A549 (cell line): ENCODE data around the gene EIF3B. TPM values are rescaled to one million over a fixed set of nuclear protein-coding genes. Genes with fewer than 3 reads are reported as not detected.
A peak's percentile ranks its signal among the peaks of the same experiment; 100 is the strongest.

Experiments used
- ATAC-seq, 2 experiments: fragments of 200-7000 bp in 1 of 2; fragments of >200 bp in 1 of 2; cut with Nextera tagmentation in 1 of 2; cut with Tn5 transposase in 1 of 2; 3 replicates each; pipeline versions ENCODE4 v1.8.0 to v1.9.1; 2018 to 2020; ENCODE audit warnings: mild to moderate bottlenecking in 1 of 2, moderate library complexity in 1 of 2
- CTCF ChIA-PET: fragments of 300-600 bp; sonication (Branson Sonifier 250); formaldehyde crosslinking; extraction: SDS; loops from one replicate; lab custom pipeline; 2021; ENCODE audit warnings: antibody characterized with exemption, inconsistent platforms; lab: Yijun Ruan, JAX
- POLR2A ChIA-PET: fragments of 350-600 bp; formaldehyde crosslinking; extraction: SDS; loops from one replicate; lab custom pipeline; 2021; ENCODE audit warnings: antibody characterized with exemption, inconsistent platforms; lab: Yijun Ruan, JAX
- DNase-seq, 2 experiments: peaks; one replicate each; pipeline versions ENCODE4 v3.0.0 to v3.0.0-alpha.2; 2011 to 2016; ENCODE audit warnings: low read depth in 1 of 2, low spot score in 1 of 2
- FAIRE-seq: peaks from 2 replicates; lab custom pipeline; 2011; peaks lifted over from hg19 to GRCh38; lab: Jason Lieb, UNC
- H3K27ac ChIP-seq, 2 experiments: fragments of >200 bp; sonication (Bioruptor Twin); formaldehyde crosslinking; 3 replicates each; pipeline ENCODE4 v1.5.1; 2016 to 2017
- H3K4me1 ChIP-seq: fragments of >200 bp; sonication (Bioruptor Twin); formaldehyde crosslinking; 3 replicates; pipeline ENCODE4 v1.6.1; 2016
- H3K4me2 ChIP-seq: fragments of >200 bp; sonication (Bioruptor Twin); formaldehyde crosslinking; 3 replicates; pipeline ENCODE4 v1.6.1; 2016
- H3K4me3 ChIP-seq: fragments of >200 bp; sonication (Bioruptor Twin); formaldehyde crosslinking; 3 replicates; pipeline ENCODE4 v1.5.1; 2016
- H3K9me3 ChIP-seq: fragments of >200 bp; sonication (Bioruptor Twin); formaldehyde crosslinking; 3 replicates; pipeline ENCODE4 v1.6.1; 2016
- CBX8 ChIP-seq: fragments of 200-600 bp; sonication (generic); IDR thresholded peaks from 2 replicates; pipeline ENCODE4 v1.6.1; 2016
- CHD2 ChIP-seq: fragments of 150-350 bp; IDR thresholded peaks from 2 replicates; pipeline ENCODE4 v1.6.1; 2014; ENCODE audit warnings: low read length; ENCODE audit not compliant: partially characterized antibody
- ELK1 ChIP-seq: fragments of 150-350 bp; IDR thresholded peaks from 2 replicates; pipeline ENCODE4 v1.6.1; 2014; ENCODE audit warnings: low read depth, mild to moderate bottlenecking, low read length
- EP300 ChIP-seq, 2 experiments: fragments of >200 bp; sonication (Bioruptor Twin); formaldehyde crosslinking; IDR thresholded peaks; 2 replicates in 1 of 2; 3 replicates in 1 of 2; pipeline ENCODE4 v1.6.1; 2016 to 2017
- FOSL2 ChIP-seq, 2 experiments: fragments of 450-650 bp in 1 of 2; fragments of >200 bp in 1 of 2; sonication (Bioruptor Twin) in 1 of 2; formaldehyde crosslinking; IDR thresholded peaks; 2 replicates each; pipeline versions ENCODE4 v1.5.0 to v1.6.1; 2016 to 2020; ENCODE audit warnings: mild to moderate bottlenecking in 1 of 2, moderate library complexity in 1 of 2
- FOXS1 ChIP-seq: fragments of 250-450 bp; sonication (Bioruptor Pico); IDR thresholded peaks from 2 replicates; pipeline ENCODE4 v1.5.0; 2020; ENCODE audit warnings: mild to moderate bottlenecking, moderate library complexity
- HES2 ChIP-seq: fragments of >200 bp; sonication (Bioruptor Twin); formaldehyde crosslinking; IDR thresholded peaks from 2 replicates; pipeline ENCODE4 v1.6.1; 2016
- HEYL ChIP-seq: fragments of 250-450 bp; sonication (Bioruptor Pico); IDR thresholded peaks from 2 replicates; pipeline ENCODE4 v1.8.0; 2021; ENCODE audit warnings: mild to moderate bottlenecking, moderate library complexity
- HOXA7 ChIP-seq: fragments of 250-450 bp; sonication (Bioruptor Pico); IDR thresholded peaks from 2 replicates; pipeline ENCODE4 v1.5.0; 2020; ENCODE audit warnings: mild to moderate bottlenecking, moderate library complexity
- JUN ChIP-seq, 2 experiments: fragments of >200 bp; sonication (Bioruptor Twin); formaldehyde crosslinking; IDR thresholded peaks; 2 replicates in 1 of 2; 3 replicates in 1 of 2; pipeline ENCODE4 v1.6.1; 2016 to 2017
- JUNB ChIP-seq: fragments of >200 bp; sonication (Bioruptor Twin); formaldehyde crosslinking; IDR thresholded peaks from 2 replicates; pipeline ENCODE4 v1.6.1; 2016
- KDM1A ChIP-seq: fragments of 200-600 bp; sonication (generic); IDR thresholded peaks from 2 replicates; pipeline ENCODE4 v1.6.1; 2016; ENCODE audit warnings: low read depth, mild to moderate bottlenecking
- KDM5A ChIP-seq: fragments of 200-600 bp; sonication (generic); IDR thresholded peaks from 2 replicates; pipeline ENCODE4 v1.6.1; 2016; ENCODE audit warnings: antibody characterized with exemption, mild to moderate bottlenecking
- MAFK ChIP-seq: fragments of 450-650 bp; IDR thresholded peaks from 2 replicates; pipeline ENCODE4 v1.6.1; 2014; ENCODE audit not compliant: partially characterized antibody
- MAZ ChIP-seq: fragments of 150-350 bp; IDR thresholded peaks from 2 replicates; pipeline ENCODE4 v1.6.1; 2014; ENCODE audit warnings: antibody characterized with exemption, low read depth, low read length, borderline replicate concordance
- MYC ChIP-seq: IDR thresholded peaks from 2 replicates; pipeline ENCODE4 v1.6.1; 2012; ENCODE audit warnings: mild to moderate bottlenecking, inconsistent platforms, low read length, improper control_type of control experiment, borderline replicate concordance
- RAD21 ChIP-seq, 2 experiments: fragments of >200 bp in 1 of 2; sonication (Bioruptor Twin) in 1 of 2; formaldehyde crosslinking in 1 of 2; IDR thresholded peaks in 1 of 2; conservative IDR thresholded peaks in 1 of 2; 2 replicates in 1 of 2; 3 replicates in 1 of 2; pipeline ENCODE4 v1.6.1; 2012 to 2018; ENCODE audit warnings: inconsistent platforms in 1 of 2
- RARB ChIP-seq: fragments of 250-450 bp; sonication (Bioruptor Pico); IDR thresholded peaks from 2 replicates; pipeline ENCODE4 v1.8.0; 2021; ENCODE audit warnings: mild to moderate bottlenecking, moderate library complexity
- RFX5 ChIP-seq: fragments of 450-650 bp; IDR thresholded peaks from 2 replicates; pipeline ENCODE4 v1.7.1; 2014; ENCODE audit warnings: antibody characterized with exemption, mild to moderate bottlenecking, moderate library complexity
- SMC3 ChIP-seq: fragments of >200 bp; sonication (Bioruptor Twin); formaldehyde crosslinking; IDR thresholded peaks from 3 replicates; pipeline ENCODE4 v1.6.1; 2018; ENCODE audit warnings: inconsistent platforms
- SREBF2 ChIP-seq: fragments of 450-650 bp; IDR thresholded peaks from 2 replicates; pipeline ENCODE4 v1.6.1; 2014; ENCODE audit warnings: mild to moderate bottlenecking, moderate library complexity
- TFCP2L1 ChIP-seq: fragments of 250-450 bp; sonication (Bioruptor Pico); IDR thresholded peaks from 2 replicates; pipeline ENCODE4 v1.5.0; 2021; ENCODE audit warnings: mild to moderate bottlenecking
- ZC3H11A ChIP-seq: fragments of 450-650 bp; IDR thresholded peaks from 2 replicates; pipeline ENCODE4 v1.6.1; 2014; ENCODE audit warnings: antibody characterized with exemption, mild to moderate bottlenecking
- WGBS: methylation state at CpG from one replicate; pipeline ENCODE4 v1.1.6; 2017; ENCODE audit errors: missing lambda C conversion rate; 5-methylcytosine and 5-hydroxymethylcytosine counted together
- polyA plus RNA-seq, 4 experiments: library from polyadenylated mRNA; depleted of rRNA in 3 of 4; stranded (reverse); fragments of >200 nt; fragmentation: RNase III in 1 of 4; extraction: RNeasy Plus Mini Kit Qiagen cat#74134 plus additional on column Dnase treatment in 1 of 4; gene quantifications; 2 replicates in 3 of 4; 3 replicates in 1 of 4; pipeline ENCODE4 v1.2.3, GENCODE V29; 2011 to 2017
- TF ChIP-seq, protein P1 (sequence below): fragments of 200-600 bp; sonication (generic); IDR thresholded peaks from 2 replicates; pipeline ENCODE4 v1.6.1; 2016; ENCODE audit warnings: antibody characterized with exemption, mild to moderate bottlenecking, moderate library complexity

EIF3B gene
- polyA plus RNA-seq, 2 of the 4 experiments (the other 2 are of a cell fraction) = 207 to 219 TPM

- TF ChIP-seq ELK1 (no peak), ZC3H11A (no peak), SREBF2 (no peak)
These were observed 38.0 kb upstream of the EIF3B start (continued) for GRCh38 chr7:2316578-2316977.

GRCh38 chr7:2317556-2318293 lies 36.9 kb upstream of the EIF3B start:
- TF ChIP-seq SMC3 = no peak
- peak; percentile 57; the same call in 1 of the 2 replicates for TF ChIP-seq RFX5
- TF ChIP-seq, all 56 proteins: peak for 1
- DNase-seq (no peak), ATAC-seq (no peak), FAIRE-seq (no peak)
- WGBS = 71% methylated on average over 12 of the region's 12 CpGs
- no peaks in the 10 kb centered on the region for H3K4me1 ChIP-seq
- H3K4me2 ChIP-seq = no peak overlapping the region
- no peak overlapping the region for H3K4me3 ChIP-seq
- H3K27ac ChIP-seq = no peak overlapping the region
- no peaks in the 10 kb centered on the region for H3K9me3 ChIP-seq
- ChIA-PET CTCF (interaction anchor here (0.6 to 2.5 kb wide), 4 partner anchors 11 to 636 kb away, joined by 3 to 10 read pairs (median 3); no protein-coding TSS in a partner anchor), POLR2A (no interaction called here)

DNA sequence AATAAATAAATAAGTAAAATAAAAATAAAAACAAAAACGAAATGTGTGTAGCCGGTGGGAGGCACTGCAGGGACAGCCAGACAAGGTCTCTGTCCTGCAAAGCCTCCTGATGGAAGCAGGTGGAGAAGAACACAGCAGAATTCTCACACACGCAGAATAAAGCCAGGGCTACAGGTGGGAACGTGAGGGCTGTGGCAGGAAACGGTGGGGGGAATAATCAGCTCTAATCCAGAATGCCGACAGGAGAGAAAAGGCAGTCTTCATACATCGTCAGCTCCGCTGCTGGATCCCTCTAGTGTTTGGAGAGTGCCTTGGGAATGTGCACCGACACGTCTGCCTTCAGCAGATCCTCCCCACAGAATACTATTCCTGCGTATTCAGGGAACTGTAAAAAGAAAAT lies 33.6 kb upstream of the EIF3B start:
- FAIRE-seq (no peak), DNase-seq (peak in 1 of 2 experiments; percentile 29), ATAC-seq (peak; percentile 58 to 64; a peak in 3 of 6 replicates)
- TF ChIP-seq FOXS1 (CRISPR knock-in tag) = no peak
- TF ChIP-seq JUNB = no peak
- TF ChIP-seq EP300 (IDR thresholded peaks at IDR 0.05) = no peak
- no peak for TF ChIP-seq HEYL (CRISPR knock-in tag)
- no peak for TF ChIP-seq RARB
- no peak for TF ChIP-seq JUN (IDR thresholded peaks at IDR 0.05)
- TF ChIP-seq RFX5 = no peak
- no peak for TF ChIP-seq CBX8
- no peak for TF ChIP-seq MAFK
- TF ChIP-seq FOSL2 (IDR thresholded peaks at IDR 0.05) = no peak
- no peak for TF ChIP-seq FOSL2 (CRISPR knock-in tag; IDR thresholded peaks at IDR 0.05)
- Histone ChIP-seq H3K4me3 (no peak overlapping the region), H3K4me1 (no peaks in the 10 kb centered on the region), H3K27ac (no peak overlapping the region), H3K4me2 (no peak overlapping the region), H3K9me3 (no peaks in the 10 kb centered on the region)
- CTCF ChIA-PET = interaction anchor here (0.6 to 2.1 kb wide), 4 partner anchors 27 to 86 kb away, joined by 3 to 5 read pairs (median 4); no protein-coding TSS in a partner anchor
- POLR2A ChIA-PET = no interaction called here
- WGBS = 63% methylated on average over 11 of the region's 11 CpGs

DNA sequence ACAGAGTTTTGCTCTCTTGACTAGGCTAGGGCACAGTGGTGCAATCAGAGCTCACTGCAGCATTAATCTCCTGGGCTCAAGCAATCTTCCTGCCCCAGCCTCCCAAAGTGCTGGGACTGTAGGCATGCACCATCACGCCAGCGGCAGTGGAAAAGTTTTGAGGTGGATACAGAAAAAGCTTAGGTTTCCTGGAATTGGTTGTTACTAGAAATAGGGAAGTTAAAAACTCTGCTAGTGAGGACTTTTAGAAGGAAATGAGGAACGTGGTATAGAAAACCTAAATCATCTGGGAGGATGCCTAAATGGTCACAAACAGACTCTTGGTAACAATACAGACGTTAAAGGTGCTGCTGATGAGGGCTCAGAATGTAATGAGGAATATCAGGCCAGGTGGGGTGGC lies 29.5 kb upstream of the EIF3B start:
- FAIRE-seq (no peak), DNase-seq (no peak), ATAC-seq (no peak; a peak in 2 of 6 replicates)
- Histone ChIP-seq H3K9me3 (no peaks in the 10 kb centered on the region), H3K4me3 (no peak overlapping the region), H3K4me2 (no peak overlapping the region), H3K27ac (no peak overlapping the region), H3K4me1 (no peaks in the 10 kb centered on the region)
- ChIA-PET CTCF (interaction anchor here (0.7 to 1.3 kb wide), 2 partner anchors 23 to 76 kb away, joined by 3 to 6 read pairs; no protein-coding TSS in a partner anchor), POLR2A (interaction anchor here (0.6 kb wide), 1 partner anchor 12 kb away, joined by 4 read pairs; no protein-coding TSS in a partner anchor)
- WGBS = 58% methylated on average over 4 of the region's 4 CpGs
- TF ChIP-seq RAD21 (conservative IDR thresholded peaks at IDR 0.05 in 1 of 2, IDR thresholded peaks at IDR 0.05 in 1 of 2) (no peak), CHD2 (no peak), CBX8 (no peak), KDM5A (no peak), SREBF2 (no peak), ELK1 (no peak), MYC (no peak), RFX5 (no peak), TFCP2L1 (CRISPR knock-in tag) (no peak), HOXA7 (CRISPR knock-in tag) (no peak), FOXS1 (CRISPR knock-in tag) (no peak), ZC3H11A (no peak), RARB (no peak), MAZ (no peak), KDM1A (no peak), HES2 (no peak)
- TF ChIP-seq, protein P1, sequence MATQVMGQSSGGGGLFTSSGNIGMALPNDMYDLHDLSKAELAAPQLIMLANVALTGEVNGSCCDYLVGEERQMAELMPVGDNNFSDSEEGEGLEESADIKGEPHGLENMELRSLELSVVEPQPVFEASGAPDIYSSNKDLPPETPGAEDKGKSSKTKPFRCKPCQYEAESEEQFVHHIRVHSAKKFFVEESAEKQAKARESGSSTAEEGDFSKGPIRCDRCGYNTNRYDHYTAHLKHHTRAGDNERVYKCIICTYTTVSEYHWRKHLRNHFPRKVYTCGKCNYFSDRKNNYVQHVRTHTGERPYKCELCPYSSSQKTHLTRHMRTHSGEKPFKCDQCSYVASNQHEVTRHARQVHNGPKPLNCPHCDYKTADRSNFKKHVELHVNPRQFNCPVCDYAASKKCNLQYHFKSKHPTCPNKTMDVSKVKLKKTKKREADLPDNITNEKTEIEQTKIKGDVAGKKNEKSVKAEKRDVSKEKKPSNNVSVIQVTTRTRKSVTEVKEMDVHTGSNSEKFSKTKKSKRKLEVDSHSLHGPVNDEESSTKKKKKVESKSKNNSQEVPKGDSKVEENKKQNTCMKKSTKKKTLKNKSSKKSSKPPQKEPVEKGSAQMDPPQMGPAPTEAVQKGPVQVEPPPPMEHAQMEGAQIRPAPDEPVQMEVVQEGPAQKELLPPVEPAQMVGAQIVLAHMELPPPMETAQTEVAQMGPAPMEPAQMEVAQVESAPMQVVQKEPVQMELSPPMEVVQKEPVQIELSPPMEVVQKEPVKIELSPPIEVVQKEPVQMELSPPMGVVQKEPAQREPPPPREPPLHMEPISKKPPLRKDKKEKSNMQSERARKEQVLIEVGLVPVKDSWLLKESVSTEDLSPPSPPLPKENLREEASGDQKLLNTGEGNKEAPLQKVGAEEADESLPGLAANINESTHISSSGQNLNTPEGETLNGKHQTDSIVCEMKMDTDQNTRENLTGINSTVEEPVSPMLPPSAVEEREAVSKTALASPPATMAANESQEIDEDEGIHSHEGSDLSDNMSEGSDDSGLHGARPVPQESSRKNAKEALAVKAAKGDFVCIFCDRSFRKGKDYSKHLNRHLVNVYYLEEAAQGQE = no peak
